IPS DF 6.9 (cell line): ENCODE data around the gene S100A7.
"Not testable (repeated sequence)": the region's sequence is repeated elsewhere in the genome, so short reads cannot be mapped to it uniquely, and the experiment has no call there.

Experiments
- DNase-seq: peaks from one replicate; pipeline ENCODE4 v3.0.0-alpha.2; 2013; ENCODE audit warnings: low read depth, low spot score
- H3K27ac ChIP-seq: one replicate; pipeline ENCODE4 v1.5.1; 2013; ENCODE audit warnings: low read length, control low read depth
- H3K27me3 ChIP-seq: 2 replicates; pipeline ENCODE4 v1.6.1; 2013; ENCODE audit warnings: mild to moderate bottlenecking, low read length; ENCODE audit not compliant: control insufficient read depth, insufficient read depth
- H3K36me3 ChIP-seq: 2 replicates; pipeline ENCODE4 v1.6.1; 2013; ENCODE audit warnings: low read length; ENCODE audit not compliant: control insufficient read depth, insufficient read depth
- H3K4me1 ChIP-seq: 2 replicates; pipeline ENCODE4 v1.6.1; 2013; ENCODE audit warnings: low read length; ENCODE audit not compliant: control insufficient read depth, insufficient read depth
- H3K4me3 ChIP-seq: 2 replicates; pipeline ENCODE4 v1.5.1; 2013; ENCODE audit warnings: mild to moderate bottlenecking, low read length
- H3K9me3 ChIP-seq: 2 replicates; pipeline ENCODE4 v1.6.1; 2013; ENCODE audit warnings: low read length, inconsistent platforms; ENCODE audit not compliant: control insufficient read depth, insufficient read depth
- WGBS: extraction: QIAGEN DNeasy Blood & Tissue Kit; methylation state at CpG from one replicate; pipeline ENCODE4 v1.1.7; 2013; ENCODE audit warnings: mixed read lengths, missing lambda C conversion rate; ENCODE audit not compliant: insufficient read length, insufficient coverage; 5-methylcytosine and 5-hydroxymethylcytosine counted together

The S100A7 gene

DNA sequence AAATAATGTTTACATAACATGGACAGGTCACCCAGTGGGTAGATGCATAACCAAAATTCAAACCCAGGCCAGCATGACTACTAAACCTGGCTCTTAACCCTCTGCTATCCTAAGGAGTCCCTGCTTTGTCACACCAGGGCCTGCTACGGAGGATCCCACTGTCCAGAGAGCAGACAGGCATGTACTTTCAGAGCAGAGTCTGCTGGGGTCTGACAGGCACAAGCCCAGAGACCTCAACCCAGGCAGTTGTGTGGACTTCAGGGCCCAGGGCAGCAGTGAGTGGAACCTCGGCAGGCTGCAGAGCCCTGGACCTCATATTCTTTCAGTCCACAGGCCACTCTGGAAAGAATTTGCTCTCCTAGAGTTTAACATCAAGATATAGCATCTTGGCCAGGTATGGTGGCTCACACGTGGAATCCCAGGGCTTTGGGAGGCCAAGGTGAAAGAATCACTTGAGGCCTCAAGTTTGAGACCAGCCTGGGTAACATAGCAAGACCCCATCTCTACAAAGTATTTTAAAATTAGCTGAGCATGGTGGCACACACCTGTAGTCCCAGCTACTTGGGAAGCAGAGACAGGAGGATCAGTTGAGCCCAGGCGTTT is 16.1 kb upstream of the S100A7 start:
- Histone ChIP-seq H3K4me1 (no peaks in the 10 kb centered on the region; the same call in 1 of the 2 replicates), H3K27ac (no peak overlapping the region), H3K4me3 (no peak overlapping the region), H3K9me3 (no peaks in the 10 kb centered on the region), H3K36me3 (no peaks in the 10 kb centered on the region), H3K27me3 (no peaks in the 10 kb centered on the region)
- WGBS, result no CpG with 5 or more reads among the region's 4 CpGs
- no peak for DNase-seq

DNA sequence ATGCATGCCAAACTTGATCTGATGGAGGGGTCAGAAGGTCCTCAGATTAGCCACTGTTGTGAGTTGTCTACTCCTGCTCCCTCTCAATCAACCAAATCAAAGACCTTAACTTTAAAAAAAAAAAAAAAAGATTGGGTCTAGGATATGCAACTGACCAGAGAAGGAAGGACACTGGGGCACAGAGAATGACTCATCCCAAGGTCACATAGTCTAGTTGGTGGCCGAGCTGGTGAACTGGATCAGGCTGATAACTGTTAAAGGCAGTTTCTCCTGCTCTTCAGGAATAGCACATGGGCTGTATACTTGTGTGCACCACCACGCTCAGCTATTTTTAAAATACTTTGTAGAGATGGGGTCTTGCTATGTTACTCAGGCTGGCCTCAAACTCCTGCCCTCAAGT is 14.8 kb upstream of the S100A7 start:
- DNase-seq, result no peak
- WGBS, result no CpG with 5 or more reads among the region's 2 CpGs
- Histone ChIP-seq H3K9me3 (no peaks in the 10 kb centered on the region), H3K27ac (no peak overlapping the region), H3K36me3 (no peaks in the 10 kb centered on the region), H3K4me1 (no peaks in the 10 kb centered on the region; the same call in 1 of the 2 replicates), H3K27me3 (no peaks in the 10 kb centered on the region), H3K4me3 (no peak overlapping the region)

DNA sequence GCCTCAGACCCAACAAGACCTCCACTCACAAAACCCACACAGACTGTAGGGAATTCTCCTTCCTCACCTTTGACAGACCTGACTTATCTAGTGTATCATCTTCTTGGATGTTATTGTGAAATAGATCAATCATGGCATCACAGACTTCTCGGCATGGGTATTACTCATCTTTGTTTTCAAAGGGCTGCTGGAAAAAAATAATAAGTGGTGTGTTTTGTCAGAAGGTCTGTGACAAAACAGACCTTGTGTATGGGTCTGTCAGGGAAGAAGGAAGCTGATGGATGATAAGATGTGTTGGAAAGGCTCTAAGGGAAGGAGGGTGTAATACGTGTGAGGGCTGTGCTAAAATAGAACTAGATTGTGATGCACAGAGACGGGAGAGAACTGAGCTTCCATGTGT is 13.9 kb upstream of the S100A7 start:
- Histone ChIP-seq H3K36me3 (no peaks in the 10 kb centered on the region), H3K4me1 (no peaks in the 10 kb centered on the region; the same call in 1 of the 2 replicates), H3K9me3 (no peaks in the 10 kb centered on the region), H3K27ac (no peak overlapping the region), H3K4me3 (no peak overlapping the region), H3K27me3 (no peaks in the 10 kb centered on the region)
- 100% methylated on average over 1 of the region's 3 CpGs for WGBS
- DNase-seq, result no peak

DNA sequence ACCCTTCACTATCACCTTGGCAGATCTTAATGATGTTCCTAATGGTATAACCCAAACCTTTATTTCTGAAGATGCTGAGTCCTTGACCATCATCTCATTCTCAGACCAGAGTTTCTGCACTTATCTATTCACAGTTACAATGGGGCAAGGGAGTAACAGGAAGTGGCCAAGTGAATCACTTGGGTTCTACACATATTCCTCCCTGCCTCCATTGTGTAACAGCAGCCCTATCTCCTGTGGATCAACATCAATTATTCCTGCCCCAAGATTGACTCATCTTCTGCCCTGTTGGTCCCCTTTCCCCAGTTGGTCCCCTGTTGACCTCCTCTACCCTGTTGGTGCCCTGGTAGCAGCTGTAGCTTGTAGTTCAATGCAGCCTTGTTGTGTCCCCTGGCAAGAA is 10.3 kb upstream of the S100A7 start:
- Histone ChIP-seq H3K27me3 (no peaks in the 10 kb centered on the region), H3K4me1 (peaks cover 4% of the 10 kb centered on the region; the same call in 1 of the 2 replicates), H3K36me3 (no peaks in the 10 kb centered on the region), H3K9me3 (no peaks in the 10 kb centered on the region), H3K27ac (no peak overlapping the region), H3K4me3 (no peak overlapping the region)
- DNase-seq, result no peak

DNA sequence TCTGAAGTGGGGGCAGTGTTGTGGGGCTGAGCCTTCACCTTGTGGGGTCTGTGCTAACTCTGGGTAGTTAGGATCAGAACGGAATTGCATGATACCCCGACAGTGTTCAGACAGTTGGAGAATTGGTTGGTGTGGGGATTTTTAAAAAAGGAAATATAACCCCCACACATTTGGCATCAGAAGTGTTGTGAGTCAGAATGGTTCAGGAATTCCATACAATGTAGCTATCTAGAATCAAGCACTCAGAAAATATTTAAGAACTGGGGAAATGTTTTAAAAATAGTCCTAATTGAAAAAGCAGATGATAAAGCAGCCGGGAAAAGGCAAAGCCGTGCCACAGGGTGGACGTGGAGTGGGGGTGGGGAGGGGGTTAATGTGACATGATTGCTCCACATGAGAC is 6.5 kb upstream of the S100A7 start:
- WGBS, result no CpG with 5 or more reads among the region's 5 CpGs
- no peak overlapping the region for H3K27ac ChIP-seq
- H3K9me3 ChIP-seq, result no peaks in the 10 kb centered on the region
- no peak for DNase-seq
- peaks cover 4% of the 10 kb centered on the region; the same call in 1 of the 2 replicates for H3K4me1 ChIP-seq
- H3K36me3 ChIP-seq, result no peaks in the 10 kb centered on the region
- no peak overlapping the region for H3K4me3 ChIP-seq
- H3K27me3 ChIP-seq, result no peaks in the 10 kb centered on the region

DNA sequence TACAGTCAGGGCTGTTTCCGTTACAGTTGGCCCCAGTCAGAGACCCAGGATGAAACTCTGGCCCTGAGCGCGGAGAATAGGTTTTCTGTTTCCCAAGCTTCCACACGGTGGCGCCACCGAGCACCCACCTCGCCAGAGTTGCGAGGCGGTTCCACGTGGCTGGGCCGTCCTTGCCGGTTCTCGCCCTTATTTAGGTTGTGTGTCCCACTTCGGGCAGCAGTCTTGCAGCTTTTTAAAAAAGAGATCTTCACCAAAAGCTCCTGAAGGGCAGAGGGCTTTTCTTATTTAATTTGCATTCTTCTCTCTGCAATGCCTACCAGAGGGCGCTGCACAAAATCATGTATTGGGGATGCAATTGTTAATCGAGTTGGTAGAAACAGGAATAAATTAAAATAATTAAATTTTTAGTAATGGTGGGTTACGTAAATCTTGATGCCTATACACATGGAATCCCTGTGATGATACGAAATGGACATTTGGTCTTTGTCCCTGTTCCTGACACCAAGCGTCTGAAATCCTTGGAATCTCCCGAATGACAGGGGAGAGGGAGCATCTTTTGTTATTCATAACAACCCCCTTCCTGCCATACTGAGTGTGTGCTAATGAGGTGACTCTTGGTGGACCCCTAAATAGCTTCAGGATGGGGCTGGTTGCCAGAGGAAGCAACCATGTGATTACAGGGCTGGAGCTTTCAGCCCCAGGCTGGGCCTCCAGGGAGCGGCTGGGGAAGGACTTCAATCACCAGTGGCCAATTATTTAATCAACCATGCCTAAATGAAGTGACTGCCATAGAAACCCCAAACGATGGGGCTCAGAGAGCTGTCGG is 5.6 kb upstream of the S100A7 start:
- H3K4me1 ChIP-seq, result peaks cover 4% of the 10 kb centered on the region; the same call in 1 of the 2 replicates
- no peaks in the 10 kb centered on the region for H3K27me3 ChIP-seq
- no peaks in the 10 kb centered on the region for H3K9me3 ChIP-seq
- WGBS, result 100% methylated on average over 2 of the region's 23 CpGs
- H3K27ac ChIP-seq, result no peak overlapping the region
- no peak for DNase-seq
- H3K4me3 ChIP-seq, result no peak overlapping the region
- no peaks in the 10 kb centered on the region for H3K36me3 ChIP-seq

DNA sequence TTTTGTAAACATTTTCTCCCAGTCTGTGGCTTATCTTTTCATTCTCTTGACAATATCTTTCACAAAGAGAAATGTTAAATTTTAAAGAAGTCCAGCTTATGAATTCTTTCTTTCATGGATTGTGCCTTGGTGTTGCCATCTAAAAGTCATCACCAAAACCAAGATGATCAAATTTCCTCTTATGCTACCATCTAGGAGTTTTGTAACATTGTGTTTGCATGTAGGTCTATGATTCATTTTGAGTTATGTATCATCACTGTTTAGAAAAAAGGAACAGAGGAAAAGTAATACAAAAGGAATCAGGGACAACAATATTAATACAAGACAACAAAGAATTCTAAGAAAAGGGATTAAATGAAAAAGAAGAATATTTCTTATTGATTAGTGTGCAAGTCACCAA is 2.3 kb upstream of the S100A7 start:
- not testable (repeated sequence) for DNase-seq, H3K4me3 ChIP-seq, H3K27me3 ChIP-seq, H3K4me1 ChIP-seq, H3K36me3 ChIP-seq, H3K9me3 ChIP-seq, H3K27ac ChIP-seq

DNA sequence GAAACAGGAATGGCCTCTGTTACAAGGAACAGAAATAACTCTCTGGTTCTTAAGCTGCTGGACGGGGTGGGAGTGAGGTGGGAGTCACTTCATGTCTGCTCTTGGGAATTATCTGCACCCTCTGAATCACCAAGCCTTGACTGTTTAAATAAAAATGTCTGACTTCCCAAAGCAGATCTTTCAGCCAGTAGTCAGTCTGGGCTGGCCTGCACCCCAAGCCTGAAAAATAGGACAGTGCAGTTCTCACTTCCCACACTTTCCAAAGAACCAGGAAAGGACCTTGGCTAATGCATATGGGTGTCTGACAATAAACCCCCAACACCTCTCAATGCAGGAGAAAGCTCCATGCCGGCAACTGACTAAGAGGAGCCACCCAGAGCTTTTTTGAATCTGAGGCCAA is 796 bp downstream of the S100A7 start:
- no peak for DNase-seq
- WGBS, result no CpG with 5 or more reads among the region's 2 CpGs
- Histone ChIP-seq H3K27ac (no peak overlapping the region), H3K27me3 (no peaks in the 10 kb centered on the region), H3K36me3 (no peaks in the 10 kb centered on the region), H3K4me1 (no peaks in the 10 kb centered on the region), H3K4me3 (no peak overlapping the region), H3K9me3 (no peaks in the 10 kb centered on the region)

DNA sequence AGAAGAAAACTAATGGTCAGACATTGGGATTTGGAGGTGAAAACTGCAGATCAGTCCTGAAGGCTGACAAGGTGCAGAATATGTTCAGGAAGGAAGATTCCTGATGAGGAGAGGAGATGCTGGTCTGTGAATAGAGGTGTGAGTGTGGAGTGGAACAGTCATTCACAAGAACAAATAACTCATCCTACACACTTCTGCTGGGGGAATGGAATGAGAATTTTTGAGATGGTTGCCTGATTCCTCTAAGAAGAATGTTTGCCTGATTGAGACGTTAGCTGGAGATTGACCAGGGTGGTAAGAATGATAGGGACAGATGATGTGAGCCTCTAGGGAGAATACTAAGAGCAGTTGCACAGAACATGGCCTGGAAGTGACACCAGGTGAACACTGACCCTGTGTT is 4.1 kb downstream of the S100A7 start:
- H3K9me3 ChIP-seq, result no peaks in the 10 kb centered on the region
- WGBS, result no CpG with 5 or more reads among the region's 1 CpG
- no peak overlapping the region for H3K4me3 ChIP-seq
- H3K27ac ChIP-seq, result no peak overlapping the region
- no peak for DNase-seq
- no peaks in the 10 kb centered on the region for H3K27me3 ChIP-seq
- no peaks in the 10 kb centered on the region for H3K4me1 ChIP-seq
- no peaks in the 10 kb centered on the region for H3K36me3 ChIP-seq

DNA sequence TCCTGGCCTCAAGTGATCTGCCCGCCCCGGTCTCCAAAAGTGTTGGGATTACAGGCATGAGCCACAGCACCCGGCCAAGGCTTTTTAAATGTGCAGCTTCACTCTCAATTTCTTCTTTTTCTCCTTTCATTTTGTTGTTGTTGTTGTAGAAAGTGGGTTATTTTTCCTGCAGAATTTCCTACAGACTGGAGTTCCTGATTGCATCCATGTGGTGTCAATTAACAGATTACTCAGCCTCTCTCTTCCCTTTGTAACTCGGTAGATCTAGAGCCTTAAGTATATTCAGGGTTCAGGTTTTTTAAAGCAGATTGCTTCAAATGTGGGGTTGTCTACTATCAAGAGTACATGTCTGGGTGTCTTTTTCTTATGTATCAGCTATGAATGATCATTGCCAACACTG is 11.6 kb downstream of the S100A7 start:
- WGBS, result no CpG with 5 or more reads among the region's 4 CpGs
- H3K4me1 ChIP-seq, result not testable (repeated sequence)

More for the DNA sequence above, 11.6 kb downstream of the S100A7 start:
- H3K27me3 ChIP-seq, H3K9me3 ChIP-seq, H3K4me3 ChIP-seq, DNase-seq, H3K27ac ChIP-seq, H3K36me3 ChIP-seq: not testable (repeated sequence)
